HepG2 (cell line): Measurements from ENCODE around the gene ALK. TPM values are rescaled to one million over a fixed set of nuclear protein-coding genes. Genes with fewer than 3 reads are reported as not detected.

ENCODE experiments used
- ATAC-seq: fragments of 200-7000 bp; cut with Tn5 transposase; 3 replicates; pipeline ENCODE4 v1.9.1; 2020; ENCODE audit warnings: mild to moderate bottlenecking, moderate library complexity
- BruUV-seq: library from RNA; stranded (reverse); fragments of 400-500 nt; replicated peaks from 2 replicates; lab custom pipeline; 2021; lab: Mats Ljungman, UMichigan
- CTCF ChIA-PET: fragments of 300-600 bp; formaldehyde crosslinking; extraction: SDS; loops from one replicate; lab custom pipeline; 2021; ENCODE audit warnings: low total read pairs, inconsistent platforms, low intra/inter-chr PET ratio; lab: Yijun Ruan, JAX
- POLR2A ChIA-PET: fragments of 350-600 bp; sonication (Branson Sonifier 250); formaldehyde crosslinking; loops from one replicate; lab custom pipeline; 2020; ENCODE audit warnings: antibody characterized with exemption, inconsistent platforms; lab: Yijun Ruan, JAX
- DNase-seq: peaks from one replicate; pipeline ENCODE4 v3.0.0-alpha.2; 2015; ENCODE audit warnings: low spot score
- FAIRE-seq: peaks from 3 replicates; lab custom pipeline; 2011; peaks lifted over from hg19 to GRCh38; lab: Jason Lieb, UNC
- H2AFZ ChIP-seq: one replicate; pipeline ENCODE4 v1.6.1; 2011; ENCODE audit warnings: low read length, inconsistent platforms
- H3K27ac ChIP-seq: fragments of 300-600 bp; 3 replicates; pipeline ENCODE4 v1.8.0; 2011; ENCODE audit warnings: mixed run types, mild to moderate bottlenecking, mixed read lengths, low read length, inconsistent platforms; ENCODE audit not compliant: insufficient read depth; ENCODE audit errors: extremely low read length
- H3K27me3 ChIP-seq, 2 experiments: fragments of 200-600 bp in 1 of 2; 2 replicates in 1 of 2; 3 replicates in 1 of 2; pipeline versions ENCODE4 v1.6.0 to v1.8.0; 2011; ENCODE audit warnings: low read length in 2 of 2, mild to moderate bottlenecking in 2 of 2, moderate library complexity in 2 of 2, inconsistent platforms in 1 of 2; ENCODE audit not compliant: insufficient read depth in 2 of 2, control insufficient read depth in 1 of 2
- H3K36me3 ChIP-seq, 2 experiments: fragments of 200-600 bp in 1 of 2; replicated peaks in 1 of 2; 2 replicates in 1 of 2; 3 replicates in 1 of 2; pipeline versions ENCODE4 v1.5.1 to v1.8.0; 2011; ENCODE audit warnings: low read length in 2 of 2, inconsistent platforms in 1 of 2; ENCODE audit not compliant: insufficient read depth in 2 of 2, control insufficient read depth in 1 of 2
- H3K4me1 ChIP-seq: 2 replicates; pipeline ENCODE4 v1.5.1; 2012; ENCODE audit warnings: low read length, inconsistent platforms; ENCODE audit not compliant: insufficient read depth
- H3K4me2 ChIP-seq: 2 replicates; pipeline ENCODE4 v1.6.0; 2011; ENCODE audit warnings: low read depth, low read length, inconsistent platforms
- H3K4me3 ChIP-seq, 3 experiments: fragments of 200-600 bp in 1 of 3; sonication (generic), shearing (Covaris generic) in 1 of 3; replicated peaks in 1 of 3; 2 replicates each; pipeline ENCODE4 v1.5.1; 2011 to 2016; ENCODE audit warnings: low read length in 3 of 3, inconsistent platforms in 2 of 3, low read depth in 2 of 3, mild to moderate bottlenecking in 2 of 3, control low read depth in 1 of 3, mixed read lengths in 1 of 3; ENCODE audit not compliant: insufficient read depth in 1 of 3
- H3K79me2 ChIP-seq: one replicate; pipeline ENCODE4 v1.6.1; 2011; ENCODE audit warnings: low read length, inconsistent platforms; ENCODE audit not compliant: insufficient read depth
- H3K9ac ChIP-seq: 2 replicates; pipeline ENCODE4 v1.6.0; 2011; ENCODE audit warnings: mild to moderate bottlenecking, low read depth, low read length, inconsistent platforms; ENCODE audit not compliant: insufficient read depth
- H3K9me3 ChIP-seq: 2 replicates; pipeline ENCODE4 v1.5.1; 2012; ENCODE audit warnings: mild to moderate bottlenecking, low read length
- H4K20me1 ChIP-seq: 2 replicates; pipeline ENCODE4 v1.6.0; 2011; ENCODE audit warnings: inconsistent platforms, mild to moderate bottlenecking, low read length, moderate library complexity; ENCODE audit not compliant: insufficient read depth
- HNF4A ChIP-seq: sonication (generic); formaldehyde crosslinking; IDR thresholded peaks from 2 replicates; pipeline ENCODE4 v1.4.0; 2020; ENCODE audit warnings: missing genetic modification reagents
- PITX1 ChIP-seq: sonication (generic); formaldehyde crosslinking; IDR thresholded peaks from 2 replicates; pipeline ENCODE4 v1.5.1; 2020; ENCODE audit warnings: mild to moderate bottlenecking, missing genetic modification reagents
- ZNF562 ChIP-seq: sonication (generic); formaldehyde crosslinking; IDR thresholded peaks from 2 replicates; pipeline ENCODE4 v1.8.0; 2022; ENCODE audit warnings: missing genetic modification reagents, borderline replicate concordance
- ZNF609 ChIP-seq: sonication (generic); formaldehyde crosslinking; IDR thresholded peaks from 2 replicates; pipeline ENCODE4 v1.4.0; 2020; ENCODE audit warnings: mild to moderate bottlenecking, missing genetic modification reagents, borderline replicate concordance
- ZNF747 ChIP-seq: sonication (generic); formaldehyde crosslinking; IDR thresholded peaks from 2 replicates; pipeline ENCODE4 v1.8.1; 2023; ENCODE audit warnings: missing genetic modification reagents, mild to moderate bottlenecking, borderline replicate concordance
- ZNF761 ChIP-seq: sonication (generic); formaldehyde crosslinking; conservative IDR thresholded peaks from 2 replicates; pipeline ENCODE4 v1.4.0; 2020; ENCODE audit warnings: mild to moderate bottlenecking, missing genetic modification reagents
- ZNF816 ChIP-seq: sonication (generic); formaldehyde crosslinking; IDR thresholded peaks from 2 replicates; pipeline ENCODE4 v1.8.0; 2022; ENCODE audit warnings: missing genetic modification reagents, mild to moderate bottlenecking, borderline replicate concordance
- WGBS: methylation state at CpG from one replicate; pipeline ENCODE4 v1.1.6; 2017; ENCODE audit warnings: low lambda C conversion rate; 5-methylcytosine and 5-hydroxymethylcytosine counted together
- in situ Hi-C: cut with HindIII; loops from 2 replicates; pipeline ENCODE4 v1.10.0; 2017; ENCODE audit warnings: low pct_unique_long_range_greater_than_20kb; ENCODE audit not compliant: extremely low pct_ligation_motif_present
- intact Hi-C: fragments of 100-400 bp; cut with micrococcal nuclease; formaldehyde crosslinking; loops from one replicate; pipeline ENCODE4 v1.10.0; 2022; ENCODE audit not compliant: unreplicated experiment
- polyA plus RNA-seq, 8 experiments: library from polyadenylated mRNA; depleted of rRNA in 3 of 8; stranded (reverse) in 7 of 8; unstranded in 1 of 8; fragments of >200 nt; fragmentation: Illumina TruSeq in 4 of 8; extraction: Trizol in 4 of 8; gene quantifications; 2 replicates each; pipeline versions ENCODE4 v1.2.1 to v1.2.3, GENCODE V29; 2011 to 2016; ENCODE audit warnings: low read depth in 4 of 8, missing spikeins in 1 of 8, mixed read lengths in 1 of 8; ENCODE audit not compliant: insufficient read depth in 1 of 8
- total RNA-seq, 5 experiments: library from RNA; depleted of rRNA; stranded (reverse); fragments of >200 nt; fragmentation: Illumina TruSeq; extraction: Trizol; gene quantifications; 2 replicates each; pipeline ENCODE4 v1.2.3, GENCODE V29; 2016; ENCODE audit warnings: low read depth in 1 of 5

The ALK gene
- total and polyA plus RNA-seq, 2 of the 13 experiments (the other 11 are each of a cell fraction or from before 2014, with no cell fraction given): not detected

DNA sequence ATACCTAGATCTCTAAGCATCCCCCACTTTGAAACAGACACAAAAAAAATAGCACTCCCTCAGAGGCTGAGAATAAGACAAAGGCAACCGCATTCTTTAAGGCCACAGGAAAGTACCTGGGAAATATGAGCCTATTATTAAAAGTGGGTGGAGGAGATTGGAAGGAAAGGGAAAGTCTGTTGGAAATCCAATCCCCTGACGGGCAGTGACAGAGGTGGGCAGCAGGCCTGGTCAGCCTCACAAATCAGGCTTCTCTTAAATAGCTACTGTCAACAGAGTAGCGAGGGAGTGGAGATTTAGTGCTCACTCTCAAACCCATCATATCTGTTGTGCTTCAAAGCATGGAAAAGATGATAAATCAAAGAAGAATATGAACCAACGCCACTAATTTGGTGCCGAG lies 324.4 kb downstream of the ALK start:
- intact Hi-C loops (no loop called here), in situ Hi-C loops (no loop called here)
- Histone ChIP-seq H3K4me2 (no peak overlapping the region), H3K79me2 (no peaks in the 10 kb centered on the region), H4K20me1 (no peaks in the 10 kb centered on the region), H3K4me3 (no peak overlapping the region), H3K9me3 (no peaks in the 10 kb centered on the region), H3K9ac (no peak overlapping the region), H3K27ac (no peak overlapping the region), H3K27me3 (peaks cover 0 to 7% of the 10 kb centered on the region in 2 experiments; a peak in 1 of 5 replicates), H2AFZ (no peak overlapping the region), H3K4me1 (no peaks in the 10 kb centered on the region), H3K36me3 (no peaks in the 10 kb centered on the region)
- DNase-seq: no peak
- TF ChIP-seq PITX1 (CRISPR knock-in tag): no peak
- TF ChIP-seq HNF4A (CRISPR knock-in tag): no peak
- no peak for TF ChIP-seq ZNF562
- no peak for TF ChIP-seq ZNF816 (CRISPR knock-in tag)
- ATAC-seq: no peak
- WGBS: 12% methylated on average over 5 of the region's 5 CpGs
- ChIA-PET POLR2A (no interaction called here), CTCF (no interaction called here)
- no peak for FAIRE-seq
- BruUV-seq: no TSS peak

GRCh38 chr2:29596584-29596983 lies 324.8 kb downstream of the ALK start:
- no peaks in the 10 kb centered on the region for H4K20me1 ChIP-seq
- H2AFZ ChIP-seq: no peak overlapping the region
- no peaks in the 10 kb centered on the region for H3K79me2 ChIP-seq
- in situ Hi-C loops (no loop called here), intact Hi-C loops (no loop called here)
- no peak for TF ChIP-seq ZNF609 (CRISPR knock-in tag)
- no peak for TF ChIP-seq ZNF761 (CRISPR knock-in tag)
- no peak for TF ChIP-seq ZNF747 (CRISPR knock-in tag)
- H3K4me1 ChIP-seq: no peaks in the 10 kb centered on the region
- peaks cover 0 to 11% of the 10 kb centered on the region in 2 experiments; a peak in 1 of 5 replicates for H3K27me3 ChIP-seq
- no TSS peak for BruUV-seq
- H3K4me2 ChIP-seq: no peak overlapping the region
- no peak overlapping the region for H3K4me3 ChIP-seq
- ChIA-PET CTCF (no interaction called here), POLR2A (no interaction called here)
- FAIRE-seq: no peak
- H3K36me3 ChIP-seq: no peaks in the 10 kb centered on the region
- no peak overlapping the region for H3K9ac ChIP-seq
- 0% methylated on average over 2 of the region's 2 CpGs for WGBS
- no peaks in the 10 kb centered on the region for H3K9me3 ChIP-seq
- ATAC-seq: no peak
- DNase-seq: no peak
- no peak overlapping the region for H3K27ac ChIP-seq
